Measurements from ENCODE around the gene ZBTB7B.
"Not testable (repeated sequence)": the region's sequence is repeated elsewhere in the genome, so short reads cannot be mapped to it uniquely, and the experiment has no call there.

The ZBTB7B gene

DNA sequence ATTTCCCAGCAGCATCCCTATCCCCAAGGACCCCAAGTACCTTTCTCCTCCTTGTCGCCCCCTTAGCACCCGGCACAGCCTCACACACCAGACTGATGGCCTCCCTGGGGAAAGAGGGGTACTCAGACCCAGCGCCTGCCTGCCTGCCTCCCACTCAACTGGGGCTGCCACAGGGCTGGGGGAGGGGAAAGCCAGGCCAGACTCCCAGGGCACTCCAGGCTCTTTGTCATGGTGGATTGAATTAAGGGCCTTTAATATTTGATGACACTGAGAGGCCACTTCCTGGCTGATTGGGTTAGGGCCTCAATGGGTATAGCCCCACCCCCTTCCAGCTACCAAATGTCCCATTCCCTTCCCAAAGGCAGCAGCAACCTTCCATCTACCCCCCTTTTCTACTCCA lies 33.9 kb upstream of the ZBTB7B start:
- no peak for DNase-seq (ENCODE audit: low spot score)

DNA sequence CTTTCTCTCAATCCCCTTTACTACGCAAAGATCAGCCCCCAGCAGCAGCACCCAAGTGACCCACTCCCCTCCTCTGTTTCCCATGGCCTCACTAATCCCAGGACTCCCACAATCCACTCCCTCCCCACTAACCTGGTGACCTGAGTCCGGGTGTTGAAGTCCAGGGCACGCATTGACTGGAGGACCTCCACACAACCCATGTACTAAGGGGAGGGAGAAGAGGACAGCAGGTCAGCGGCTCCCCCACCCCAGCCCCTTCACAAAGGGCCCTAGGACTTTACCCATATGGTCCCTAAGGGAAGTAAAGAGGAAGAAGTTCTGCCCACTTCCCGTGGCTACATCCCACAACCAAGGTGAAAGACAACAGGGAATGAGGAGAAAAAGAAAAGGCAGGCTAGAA lies 33.4 kb upstream of the ZBTB7B start:
- DNase-seq (ENCODE audit: low spot score): no peak

DNA sequence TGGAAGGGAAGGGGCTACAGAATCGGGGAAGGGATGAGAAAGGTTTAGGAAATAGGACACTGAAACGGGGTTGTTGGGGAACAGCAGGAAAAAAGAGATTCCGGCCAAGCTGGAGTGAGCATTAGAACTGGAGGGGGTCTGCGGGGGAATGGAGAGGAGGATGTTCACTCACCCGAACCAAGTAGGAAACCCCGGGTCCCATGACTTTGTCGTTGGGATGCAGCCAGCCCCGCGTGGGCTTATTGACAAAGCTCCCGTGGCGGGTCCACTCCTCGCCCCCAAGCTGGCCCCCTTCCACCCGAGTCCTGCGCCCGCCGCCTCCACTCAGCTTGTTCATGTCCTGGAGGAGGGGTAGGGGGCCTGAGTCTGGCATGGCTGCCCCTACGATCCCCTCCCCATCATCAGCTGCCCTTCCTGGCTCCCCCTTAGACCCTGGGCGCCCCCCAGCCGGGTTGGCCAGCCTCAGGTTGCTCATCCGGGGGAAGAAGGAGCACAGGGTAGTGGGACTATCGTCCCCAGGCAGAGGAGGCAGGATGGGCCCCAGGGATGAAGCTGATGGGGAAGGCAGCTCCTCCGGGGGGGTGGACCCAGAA lies 32.6 kb upstream of the ZBTB7B start:
- DNase-seq (ENCODE audit: low spot score): no peak

DNA sequence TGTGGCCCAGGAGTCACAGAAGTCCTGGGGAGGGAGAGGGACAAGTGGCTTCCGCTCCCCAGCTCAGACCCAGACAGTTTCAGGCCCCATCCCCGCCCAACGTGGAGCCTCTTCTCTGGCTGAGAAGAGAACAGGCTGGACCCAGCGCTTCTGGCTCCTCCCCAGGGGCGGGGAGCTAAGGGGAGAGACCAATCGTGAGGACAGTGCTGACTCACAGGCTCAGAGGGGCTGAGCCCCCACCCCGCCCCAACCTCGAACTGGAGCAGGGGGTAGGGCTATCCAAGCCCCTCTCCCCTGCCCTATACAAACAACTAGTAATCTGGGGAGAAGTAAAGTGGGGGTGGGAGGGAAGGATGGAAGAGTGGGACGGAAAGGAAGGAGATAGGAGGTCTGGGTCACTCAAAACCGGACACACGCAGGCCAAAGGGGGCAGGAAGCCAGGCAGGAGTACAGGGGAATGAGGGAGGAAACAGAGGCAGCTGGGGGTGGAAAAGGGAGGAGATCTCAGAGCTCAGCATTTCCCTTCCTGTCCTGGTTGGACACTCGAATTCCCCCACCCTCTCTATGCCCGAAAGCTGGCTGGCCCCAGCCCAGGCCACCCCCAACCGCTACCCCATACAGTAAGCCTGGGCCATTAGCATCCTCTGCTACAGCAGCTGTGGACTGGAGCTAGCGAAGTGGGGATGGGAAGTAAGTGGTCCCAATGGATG lies 31.8 kb upstream of the ZBTB7B start, which contains the start of gene SHC1:
SHC1 (minus strand) TSS at position 117 of the 710 bp plus-strand sequence. CDS start 221 bp downstream, outside the sequence.
- peak; percentile 29 for DNase-seq (ENCODE audit: low spot score)

DNA sequence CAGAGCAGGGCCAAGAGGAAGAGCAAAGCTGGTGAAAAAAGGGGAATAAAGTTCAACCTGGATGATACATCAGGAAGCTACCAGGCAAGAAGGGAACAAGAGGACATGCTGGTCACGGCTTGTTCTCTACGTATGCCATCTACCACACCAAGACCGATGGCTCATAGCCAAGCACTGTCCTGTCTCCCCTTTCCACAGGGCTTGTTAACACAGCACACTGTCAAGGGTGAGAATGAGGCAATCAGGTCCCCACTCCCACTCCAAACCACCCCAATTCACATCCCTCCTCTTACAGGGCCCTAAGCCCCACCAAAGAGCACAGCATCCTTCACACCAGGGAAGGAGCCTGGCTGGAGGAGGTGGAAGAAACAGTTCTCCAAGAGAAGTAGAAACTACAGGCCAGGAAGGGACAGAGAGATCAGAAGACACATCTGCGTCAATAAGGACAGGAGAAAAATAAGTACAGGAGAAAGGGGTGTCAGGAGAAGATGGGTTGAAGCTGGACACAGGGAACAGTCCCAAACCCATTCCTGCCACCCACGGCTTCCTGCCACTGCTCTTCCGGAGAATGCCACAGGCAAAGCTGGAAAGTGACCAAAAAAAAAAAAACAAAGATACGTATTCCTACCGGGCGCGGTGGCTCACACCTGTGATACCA lies 31.1 kb upstream of the ZBTB7B start:
- no peak for DNase-seq (ENCODE audit: low spot score)

DNA sequence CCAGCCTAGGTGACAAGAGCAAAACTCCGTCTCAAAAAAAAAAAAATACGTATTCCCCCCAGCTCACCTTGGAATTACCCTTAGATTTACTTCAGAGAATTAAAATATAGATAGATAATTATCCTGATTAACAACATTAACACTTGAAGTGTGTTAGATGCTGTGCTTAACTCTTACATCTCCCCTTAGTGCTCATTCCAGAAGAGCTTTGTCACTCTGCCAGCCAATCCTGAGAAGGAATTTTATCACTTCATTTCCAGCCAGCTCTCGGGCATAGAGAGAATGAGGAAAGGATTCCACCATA lies 30.4 kb upstream of the ZBTB7B start:
- DNase-seq (ENCODE audit: low spot score): no peak

DNA sequence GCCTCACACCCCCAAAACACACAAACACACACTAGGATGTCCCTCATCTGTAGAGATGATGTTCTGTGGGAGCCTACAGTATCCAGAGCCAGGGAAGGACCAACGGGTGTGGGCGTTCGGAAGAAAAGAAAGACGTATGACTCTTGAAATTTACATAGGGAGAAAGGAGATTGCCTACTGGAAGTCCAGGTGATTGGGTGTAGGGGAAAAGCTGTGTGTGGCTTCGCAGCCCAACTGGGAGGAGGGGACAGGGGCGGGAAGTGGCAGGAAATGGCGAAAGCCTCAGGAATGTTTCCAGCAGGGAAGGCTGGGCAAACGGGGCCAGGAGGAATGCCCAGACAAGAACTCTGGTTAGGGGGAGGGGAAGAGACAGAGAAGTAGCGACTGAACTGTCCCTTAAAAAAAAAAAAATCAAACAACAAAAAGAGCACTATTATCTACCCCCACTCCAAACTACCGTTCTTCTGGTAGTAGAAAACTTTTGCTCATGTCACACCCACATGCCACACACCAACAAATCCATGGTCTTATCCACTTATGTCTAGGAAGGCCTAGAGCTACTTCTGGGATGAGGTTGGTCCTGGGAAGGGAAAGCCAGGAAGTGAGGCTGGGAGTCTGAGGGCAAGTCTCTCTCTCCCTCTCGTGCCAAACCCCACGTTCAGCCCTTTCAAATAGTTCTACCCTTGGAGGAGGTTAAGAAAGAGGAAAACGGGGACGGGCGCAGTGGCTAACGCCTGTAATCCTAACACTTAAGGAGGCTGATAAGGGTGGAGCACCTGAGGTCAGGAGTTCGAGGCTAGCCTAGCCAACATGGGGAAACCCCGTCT lies 29.9 kb upstream of the ZBTB7B start:
- DNase-seq (ENCODE audit: low spot score): no peak

DNA sequence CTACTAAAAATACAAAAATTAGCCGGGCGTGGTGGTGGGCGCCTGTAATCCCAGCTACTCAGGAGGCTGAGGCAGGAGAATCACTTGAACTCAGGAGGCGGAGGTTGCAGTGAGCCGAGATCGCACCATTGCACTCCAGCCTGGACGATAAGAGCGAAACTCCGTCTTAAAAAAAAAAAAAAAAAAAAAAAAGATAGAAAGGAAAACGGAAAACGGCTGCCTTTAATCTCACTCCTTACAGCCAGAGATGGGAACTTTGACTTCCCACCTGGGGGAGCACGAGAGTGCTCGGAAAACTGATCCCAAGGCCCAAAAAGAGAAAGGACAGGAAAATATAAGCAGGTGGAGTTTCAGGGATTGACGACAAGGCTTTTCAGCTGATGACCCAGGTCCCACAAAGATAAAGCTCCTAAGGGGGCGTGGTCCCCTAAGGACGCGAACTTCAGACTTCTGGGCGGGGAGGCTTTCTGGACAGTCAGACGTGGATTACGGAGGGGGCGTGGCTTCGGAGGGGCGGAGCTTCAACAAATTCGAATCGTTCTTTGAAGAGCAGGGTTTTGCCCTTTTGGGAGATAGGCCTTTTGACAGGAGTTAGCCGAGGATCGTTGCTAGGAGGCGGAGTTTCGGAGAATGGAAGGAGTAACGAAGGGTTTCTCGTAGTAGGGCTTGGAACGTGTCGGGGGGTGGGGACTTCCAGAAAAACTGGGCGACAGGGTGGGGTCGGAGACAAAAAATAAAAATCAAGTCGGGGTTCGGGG lies 29.1 kb upstream of the ZBTB7B start:
- peak; percentile 92 for DNase-seq (ENCODE audit: low spot score)

DNA sequence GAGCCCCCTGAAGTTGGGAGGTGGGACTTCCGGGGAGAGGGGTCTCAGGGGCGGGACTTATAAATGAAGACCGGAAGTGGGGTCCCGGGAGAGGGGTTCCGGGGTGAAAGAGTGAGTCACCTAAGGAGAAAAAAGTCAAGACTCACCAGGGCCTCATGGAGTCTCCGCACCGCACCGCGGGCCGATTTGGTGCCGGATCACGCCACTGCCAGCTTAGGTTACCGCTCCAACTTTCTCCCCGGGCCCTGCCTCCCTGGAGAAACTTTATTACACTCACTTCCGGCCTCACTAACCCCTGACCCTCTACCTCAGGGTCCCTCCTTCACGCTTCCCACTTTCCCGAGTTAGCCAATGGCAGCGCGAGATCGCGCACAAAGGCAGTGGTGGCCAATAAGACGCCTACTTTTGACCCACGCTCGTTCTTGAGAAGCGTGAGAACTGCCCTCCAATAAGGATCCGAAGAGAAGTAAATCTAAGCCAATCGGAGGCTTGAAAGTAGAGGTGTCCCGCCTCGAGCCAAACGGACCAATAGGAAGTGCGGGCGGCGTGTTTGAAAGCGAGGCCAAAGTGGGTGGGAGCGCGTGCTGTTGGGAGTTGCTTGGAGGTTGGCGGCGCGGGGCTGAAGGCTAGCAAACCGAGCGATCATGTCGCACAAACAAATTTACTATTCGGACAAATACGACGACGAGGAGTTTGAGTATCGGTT lies 28.3 kb upstream of the ZBTB7B start, which contains the start of gene CKS1B:
CKS1B (plus strand) TSS at position 580 of the 706 bp plus-strand sequence; CDS start at position 645, 65 bp downstream.
- peak; percentile 99 for DNase-seq (ENCODE audit: low spot score)

DNA sequence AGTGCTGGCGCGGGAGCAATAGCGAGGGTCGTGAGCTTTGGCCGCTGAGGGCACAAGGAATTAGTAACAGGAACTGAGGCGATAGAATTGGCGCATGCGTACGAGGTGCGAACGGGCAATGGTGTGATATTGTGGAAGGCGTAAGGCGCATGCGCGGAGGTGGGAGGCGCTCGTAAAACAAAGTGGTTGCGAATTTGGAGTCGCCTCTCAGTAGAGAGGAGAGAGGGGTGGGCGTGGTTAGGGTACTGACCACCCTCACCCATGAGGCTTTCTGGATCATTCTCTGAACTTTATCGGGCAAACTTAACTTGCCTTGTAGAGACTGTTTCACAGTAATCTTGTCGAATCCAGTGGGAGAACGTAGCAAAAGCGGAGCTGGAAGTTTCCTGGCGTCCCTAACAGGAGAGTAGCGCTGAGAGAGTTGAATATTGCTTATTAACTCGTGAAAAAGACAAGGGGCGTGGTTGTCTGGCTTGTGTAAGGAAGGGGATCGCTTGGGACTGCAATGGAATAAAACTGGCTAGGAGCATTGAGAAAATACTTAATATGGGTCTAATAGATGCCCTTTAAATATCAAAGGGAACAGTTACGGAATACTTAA lies 27.7 kb upstream of the ZBTB7B start:
- DNase-seq (ENCODE audit: low spot score): peak; percentile 95

DNA sequence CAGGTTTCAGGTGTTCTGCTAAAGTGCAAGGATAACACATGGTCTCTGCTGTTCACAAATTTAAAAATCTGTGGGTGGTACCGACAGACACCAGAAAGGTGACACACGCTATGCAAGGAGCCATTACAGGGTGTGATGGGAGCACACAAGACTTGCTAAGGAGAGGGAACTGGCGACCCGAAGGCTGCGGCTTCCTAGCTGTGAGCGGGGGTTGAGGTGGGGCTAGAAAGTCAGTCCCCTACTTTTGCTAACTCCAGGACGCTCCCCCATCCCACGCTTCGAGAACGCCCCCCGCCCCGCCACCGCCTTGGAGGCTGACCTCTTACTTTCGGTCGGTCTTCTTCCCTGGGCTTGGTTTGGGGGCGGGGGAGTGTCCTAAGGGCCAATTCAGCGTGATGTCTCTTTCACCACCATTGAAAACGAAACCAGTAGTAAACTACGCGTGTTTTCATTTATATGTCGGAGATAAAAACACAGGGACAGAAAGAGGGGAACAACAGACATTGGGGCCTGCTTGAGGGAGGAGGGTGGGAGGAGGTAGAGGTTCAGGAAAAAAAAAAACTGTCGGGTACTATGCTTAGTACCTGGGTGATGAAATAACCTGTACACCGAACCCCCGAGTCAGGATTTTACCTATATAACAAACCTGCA lies 27.1 kb upstream of the ZBTB7B start:
- DNase-seq (ENCODE audit: low spot score): peak; percentile 48

DNA sequence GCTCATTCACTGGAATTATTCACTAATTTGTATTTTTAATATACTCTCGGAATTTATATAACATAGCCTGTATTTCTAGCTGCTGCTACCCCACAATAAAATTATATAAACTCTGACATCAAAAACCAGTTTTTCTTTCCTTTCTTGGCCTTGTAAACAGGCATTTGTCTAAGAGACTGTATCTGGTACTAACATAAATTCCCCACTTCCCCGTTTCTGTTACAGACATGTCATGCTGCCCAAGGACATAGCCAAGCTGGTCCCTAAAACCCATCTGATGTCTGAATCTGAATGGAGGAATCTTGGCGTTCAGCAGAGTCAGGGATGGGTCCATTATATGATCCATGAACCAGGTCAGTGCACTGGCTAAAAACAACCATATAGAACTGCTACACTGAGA lies 24.8 kb upstream of the ZBTB7B start:
- DNase-seq (ENCODE audit: low spot score): not testable (repeated sequence)

DNA sequence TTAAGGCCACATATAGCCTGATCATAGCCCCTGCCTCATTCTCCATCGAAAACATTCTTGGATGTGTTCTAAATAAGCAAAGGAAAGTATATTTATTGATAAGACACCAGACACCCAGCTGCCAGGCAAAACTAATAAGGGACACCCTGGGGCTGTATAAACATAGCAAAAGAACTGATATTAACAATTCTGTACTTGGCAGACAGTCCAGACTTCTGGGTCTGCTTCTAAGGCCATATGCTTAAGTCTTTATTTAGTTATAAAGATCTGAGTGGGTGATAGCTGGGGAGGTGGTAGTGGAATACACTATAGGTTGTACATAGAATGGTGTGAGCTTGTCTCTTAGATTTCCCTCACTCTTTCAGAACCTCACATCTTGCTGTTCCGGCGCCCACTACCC lies 24.2 kb upstream of the ZBTB7B start:
- DNase-seq (ENCODE audit: low spot score): no peak

DNA sequence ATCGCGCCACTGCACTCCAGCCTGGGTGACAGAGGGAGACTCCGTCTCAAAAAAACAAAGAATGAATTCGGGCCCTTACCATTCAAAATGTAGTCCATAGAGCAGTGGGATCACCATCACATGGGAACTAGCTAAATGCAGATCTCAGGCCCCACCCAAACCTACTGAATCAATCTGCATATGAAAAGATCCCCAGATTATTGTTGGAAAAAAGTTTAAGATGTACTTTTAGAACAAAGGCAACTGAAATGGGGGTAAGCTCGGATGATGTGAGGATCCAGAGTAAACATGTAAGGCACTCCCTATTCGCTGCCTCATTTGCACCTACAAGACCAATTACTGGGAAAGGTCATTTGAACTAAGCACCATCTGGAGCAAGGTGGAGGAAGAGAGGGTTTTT lies 20.3 kb upstream of the ZBTB7B start:
- DNase-seq (ENCODE audit: low spot score): no peak

DNA sequence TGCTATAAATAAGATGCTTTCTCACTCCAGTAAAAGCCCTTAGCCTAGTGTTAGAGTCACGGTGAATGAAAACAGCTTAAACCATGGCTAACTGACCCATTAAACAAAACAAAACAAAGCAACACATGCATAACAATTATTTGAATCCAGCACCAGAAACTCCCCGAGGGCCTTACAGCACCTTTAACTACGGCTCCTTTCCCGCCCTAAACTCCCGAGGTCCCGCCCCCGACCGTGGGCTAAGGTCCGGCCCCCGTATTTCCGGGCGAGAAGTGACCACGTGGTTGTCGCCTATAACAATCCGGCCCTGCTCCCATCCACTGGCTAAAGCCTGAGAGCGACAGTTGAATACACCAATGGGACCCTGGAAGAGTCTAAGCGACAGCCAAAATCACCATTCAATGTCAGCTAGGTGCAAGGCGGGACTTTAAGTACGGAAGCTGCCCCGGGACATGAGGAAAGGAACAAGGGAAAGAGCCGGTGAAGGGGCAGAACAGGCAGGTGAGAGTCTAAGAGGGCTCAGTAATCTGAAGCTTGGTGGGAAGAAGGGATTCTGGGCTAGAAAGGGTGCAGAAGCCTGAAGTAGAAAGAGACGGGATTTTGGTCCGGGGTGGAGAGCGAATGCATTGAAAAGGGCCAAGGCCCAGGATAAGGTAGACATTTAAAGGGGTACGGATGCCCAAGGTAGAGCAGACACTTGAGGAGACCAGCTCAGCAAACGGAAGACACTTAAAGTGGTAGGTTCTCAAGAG lies 19.5 kb upstream of the ZBTB7B start, which contains the start of gene FLAD1:
FLAD1 (plus strand) TSS at position 448 of the 752 bp plus-strand sequence. CDS start 351 bp downstream, outside the sequence.
- peak; percentile 99 for DNase-seq (ENCODE audit: low spot score)

DNA sequence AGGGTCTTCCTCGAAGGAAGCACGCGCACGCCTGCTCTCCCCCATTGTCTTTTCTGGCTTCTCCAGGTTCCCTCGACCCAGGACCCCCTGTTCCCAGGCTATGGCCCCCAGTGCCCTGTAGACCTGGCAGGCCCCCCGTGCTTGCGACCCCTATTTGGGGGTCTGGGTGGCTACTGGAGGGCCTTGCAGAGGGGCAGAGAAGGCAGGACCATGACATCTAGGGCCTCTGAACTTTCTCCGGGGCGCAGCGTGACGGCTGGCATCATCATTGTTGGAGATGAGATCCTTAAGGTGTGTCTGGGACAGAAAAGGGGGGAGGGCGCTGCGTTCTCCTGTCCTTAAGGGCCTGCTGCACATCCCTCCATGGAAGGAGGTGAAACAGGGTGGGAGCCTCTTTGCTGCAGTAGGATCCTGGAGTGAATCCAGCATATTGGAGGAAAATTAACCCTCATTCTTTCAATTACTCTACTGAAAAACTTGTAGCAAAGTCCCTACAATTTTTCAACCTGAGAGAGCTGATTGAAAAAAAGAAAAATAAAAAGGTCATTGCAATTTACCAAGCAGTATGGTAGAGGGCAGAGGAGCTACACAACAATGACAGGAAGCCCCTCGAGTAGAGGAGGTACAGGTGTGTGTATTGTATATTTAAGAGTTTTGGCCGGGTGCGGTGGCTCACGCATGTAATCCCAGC lies 18.7 kb upstream of the ZBTB7B start:
- no peak for DNase-seq (ENCODE audit: low spot score)

DNA sequence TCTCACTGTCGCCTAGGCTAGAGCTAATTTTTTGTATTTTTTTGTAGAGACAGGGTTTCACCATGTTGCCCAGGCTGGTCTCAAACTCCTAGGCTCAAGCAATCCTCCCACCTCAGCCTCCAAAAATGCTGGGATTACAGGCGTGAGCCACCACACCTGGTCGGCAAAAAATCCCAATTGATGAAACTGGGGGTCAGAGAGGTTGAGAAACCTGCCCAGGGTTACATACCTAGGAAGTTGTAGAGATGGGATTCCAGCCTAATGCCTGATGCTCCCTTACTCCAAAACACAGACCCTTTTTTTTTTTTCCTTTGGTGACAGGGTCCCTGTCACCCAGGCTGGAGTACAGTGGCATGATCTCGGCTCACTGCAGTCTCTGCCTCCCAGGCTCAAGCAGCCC lies 15.9 kb upstream of the ZBTB7B start:
- not testable (repeated sequence) for DNase-seq (ENCODE audit: low spot score)

DNA sequence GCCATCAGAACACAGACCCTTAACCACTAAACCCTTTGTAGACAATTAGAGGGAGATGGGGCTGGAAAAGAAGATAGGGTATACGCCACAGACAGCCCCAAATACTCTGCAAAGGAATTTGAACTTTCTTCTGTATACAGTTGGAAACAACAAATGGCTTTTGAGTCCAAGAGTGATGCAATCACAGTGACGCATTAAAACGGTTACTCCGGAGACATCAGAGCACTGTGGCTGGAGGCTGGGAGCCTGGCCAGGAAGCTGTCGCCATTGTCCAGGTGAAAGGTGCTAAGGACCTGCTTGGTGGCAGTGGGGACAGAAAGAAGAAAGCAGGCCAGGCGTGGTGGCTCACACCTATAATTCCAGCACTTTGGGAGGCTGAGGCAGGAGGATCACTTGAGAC lies 15.3 kb upstream of the ZBTB7B start:
- no peak for DNase-seq (ENCODE audit: low spot score)

Measured in CD4-positive, alpha-beta T cell treated with Interleukin-15 for 4 hours (primary cell).